Thyroid gland (tissue), 4 donors: ENCODE data around the gene H2AZ1.

Source experiments
- POLR2A ChIP-seq, 2 donors: fragments of 450-650 bp; IDR thresholded peaks; one replicate each; pipeline ENCODE4 v1.6.1; 2017; ENCODE audit warnings: antibody characterized with exemption in 2 of 2, mild to moderate bottlenecking in 2 of 2, moderate library complexity in 1 of 2
- TF ChIP-seq, protein P1 (sequence below), 6 experiments: fragments of 200-600 bp in 3 of 6; fragments of 450-650 bp in 3 of 6; sonication (generic) in 3 of 6; IDR thresholded peaks; one replicate each; pipeline ENCODE4 v1.5.1; 2016 to 2019; ENCODE audit warnings: antibody characterized with exemption in 6 of 6, mild to moderate bottlenecking in 2 of 6, inconsistent platforms in 1 of 6, moderate library complexity in 1 of 6

GRCh38 chr4:99983289-99983943 lies 33.3 kb upstream of the H2AZ1 start:
- TF ChIP-seq, protein P1, sequence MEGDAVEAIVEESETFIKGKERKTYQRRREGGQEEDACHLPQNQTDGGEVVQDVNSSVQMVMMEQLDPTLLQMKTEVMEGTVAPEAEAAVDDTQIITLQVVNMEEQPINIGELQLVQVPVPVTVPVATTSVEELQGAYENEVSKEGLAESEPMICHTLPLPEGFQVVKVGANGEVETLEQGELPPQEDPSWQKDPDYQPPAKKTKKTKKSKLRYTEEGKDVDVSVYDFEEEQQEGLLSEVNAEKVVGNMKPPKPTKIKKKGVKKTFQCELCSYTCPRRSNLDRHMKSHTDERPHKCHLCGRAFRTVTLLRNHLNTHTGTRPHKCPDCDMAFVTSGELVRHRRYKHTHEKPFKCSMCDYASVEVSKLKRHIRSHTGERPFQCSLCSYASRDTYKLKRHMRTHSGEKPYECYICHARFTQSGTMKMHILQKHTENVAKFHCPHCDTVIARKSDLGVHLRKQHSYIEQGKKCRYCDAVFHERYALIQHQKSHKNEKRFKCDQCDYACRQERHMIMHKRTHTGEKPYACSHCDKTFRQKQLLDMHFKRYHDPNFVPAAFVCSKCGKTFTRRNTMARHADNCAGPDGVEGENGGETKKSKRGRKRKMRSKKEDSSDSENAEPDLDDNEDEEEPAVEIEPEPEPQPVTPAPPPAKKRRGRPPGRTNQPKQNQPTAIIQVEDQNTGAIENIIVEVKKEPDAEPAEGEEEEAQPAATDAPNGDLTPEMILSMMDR (IDR thresholded peaks at IDR 0.05), result no peak
- TF ChIP-seq POLR2A (IDR thresholded peaks at IDR 0.05), result no peak
